Measurements from ENCODE around the gene EFL1. TPM values are rescaled to one million over a fixed set of nuclear protein-coding genes. Genes with fewer than 3 reads are reported as not detected.

EFL1 gene
- total and polyA plus RNA-seq, 10 of the 15 experiments (the other 5 are each of a cell fraction or from before 2014, with no cell fraction given) = 6.2 to 42.3 (median 24.7) TPM

GRCh38 chr15:82114660-82115059 is 147.9 kb downstream of the EFL1 start:
- no peak for FAIRE-seq
- Histone ChIP-seq H4K20me1 (ENCODE audit: control insufficient read depth, insufficient read depth) (no peaks in the 10 kb centered on the region), H3K27ac (ENCODE audit: control insufficient read depth, insufficient read depth) (no peak overlapping the region), H3K27me3 (replicated peaks in 1 of 2; ENCODE audit: control insufficient read depth in 2 of 2, insufficient read depth in 2 of 2, low read length in 1 of 2) (no peaks in the 10 kb centered on the region; a peak in 1 of 4 replicates), H3K79me2 (ENCODE audit: control insufficient read depth, insufficient read depth, low read length) (no peaks in the 10 kb centered on the region), H3K9ac (ENCODE audit: control insufficient read depth, insufficient read depth, low read length) (no peak overlapping the region), H2AFZ (ENCODE audit: control insufficient read depth, low read depth, low read length) (no peak overlapping the region), H3K4me3 (no peak overlapping the region), H3K4me2 (ENCODE audit: control insufficient read depth, insufficient read depth) (no peak overlapping the region), H3K36me3 (ENCODE audit: control insufficient read depth in 2 of 2, insufficient read depth in 2 of 2, low read length in 1 of 2) (no peaks in the 10 kb centered on the region), H3K4me1 (ENCODE audit: control insufficient read depth, insufficient read depth, low read length) (no peaks in the 10 kb centered on the region), H3K9me3 (replicated peaks; ENCODE audit: control insufficient read depth, insufficient read depth, low read length) (no peaks in the 10 kb centered on the region)
- RAD21 ChIA-PET (ENCODE audit: unreplicated experiment) = no interaction called here
- no peak for ATAC-seq
- POLR2A ChIA-PET = no interaction called here
- in situ Hi-C loops (cut with MboI) = no loop called here
- TF ChIP-seq, protein P1, sequence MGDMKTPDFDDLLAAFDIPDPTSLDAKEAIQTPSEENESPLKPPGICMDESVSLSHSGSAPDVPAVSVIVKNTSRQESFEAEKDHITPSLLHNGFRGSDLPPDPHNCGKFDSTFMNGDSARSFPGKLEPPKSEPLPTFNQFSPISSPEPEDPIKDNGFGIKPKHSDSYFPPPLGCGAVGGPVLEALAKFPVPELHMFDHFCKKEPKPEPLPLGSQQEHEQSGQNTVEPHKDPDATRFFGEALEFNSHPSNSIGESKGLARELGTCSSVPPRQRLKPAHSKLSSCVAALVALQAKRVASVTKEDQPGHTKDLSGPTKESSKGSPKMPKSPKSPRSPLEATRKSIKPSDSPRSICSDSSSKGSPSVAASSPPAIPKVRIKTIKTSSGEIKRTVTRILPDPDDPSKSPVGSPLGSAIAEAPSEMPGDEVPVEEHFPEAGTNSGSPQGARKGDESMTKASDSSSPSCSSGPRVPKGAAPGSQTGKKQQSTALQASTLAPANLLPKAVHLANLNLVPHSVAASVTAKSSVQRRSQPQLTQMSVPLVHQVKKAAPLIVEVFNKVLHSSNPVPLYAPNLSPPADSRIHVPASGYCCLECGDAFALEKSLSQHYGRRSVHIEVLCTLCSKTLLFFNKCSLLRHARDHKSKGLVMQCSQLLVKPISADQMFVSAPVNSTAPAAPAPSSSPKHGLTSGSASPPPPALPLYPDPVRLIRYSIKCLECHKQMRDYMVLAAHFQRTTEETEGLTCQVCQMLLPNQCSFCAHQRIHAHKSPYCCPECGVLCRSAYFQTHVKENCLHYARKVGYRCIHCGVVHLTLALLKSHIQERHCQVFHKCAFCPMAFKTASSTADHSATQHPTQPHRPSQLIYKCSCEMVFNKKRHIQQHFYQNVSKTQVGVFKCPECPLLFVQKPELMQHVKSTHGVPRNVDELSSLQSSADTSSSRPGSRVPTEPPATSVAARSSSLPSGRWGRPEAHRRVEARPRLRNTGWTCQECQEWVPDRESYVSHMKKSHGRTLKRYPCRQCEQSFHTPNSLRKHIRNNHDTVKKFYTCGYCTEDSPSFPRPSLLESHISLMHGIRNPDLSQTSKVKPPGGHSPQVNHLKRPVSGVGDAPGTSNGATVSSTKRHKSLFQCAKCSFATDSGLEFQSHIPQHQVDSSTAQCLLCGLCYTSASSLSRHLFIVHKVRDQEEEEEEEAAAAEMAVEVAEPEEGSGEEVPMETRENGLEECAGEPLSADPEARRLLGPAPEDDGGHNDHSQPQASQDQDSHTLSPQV (IDR thresholded peaks at IDR 0.05) = no peak
- TF ChIP-seq USF1 (IDR thresholded peaks at IDR 0.05; ENCODE audit: borderline replicate concordance, extremely low read length, insufficient read depth, low read depth, low read length) (no peak), ZNF274 (IDR thresholded peaks at IDR 0.05; ENCODE audit: insufficient read depth, insufficient read length) (no peak), MEF2A (IDR thresholded peaks at IDR 0.05; ENCODE audit: insufficient read depth, low read depth, low read length) (no peak), POU2F2 (IDR thresholded peaks at IDR 0.05; ENCODE audit: borderline replicate concordance, low read depth, low read length) (no peak), SMAD1 (IDR thresholded peaks at IDR 0.05; ENCODE audit: low read depth, partially characterized antibody) (no peak), FOXK2 (IDR thresholded peaks at IDR 0.05) (no peak), MXI1 (IDR thresholded peaks at IDR 0.05; ENCODE audit: low read depth, low read length) (no peak), ELK1 (IDR thresholded peaks at IDR 0.05; ENCODE audit: low read depth, low read length) (no peak), CHD2 (IDR thresholded peaks at IDR 0.05; ENCODE audit: borderline replicate concordance, low read depth, low read length) (no peak), MEF2B (IDR thresholded peaks at IDR 0.05; ENCODE audit: partially characterized antibody, poor library complexity, severe bottlenecking) (no peak), PAX8 (IDR thresholded peaks at IDR 0.05) (no peak), WRNIP1 (IDR thresholded peaks at IDR 0.05; ENCODE audit: borderline replicate concordance, low read depth, low read length) (no peak)
- TF ChIP-seq, protein P2, sequence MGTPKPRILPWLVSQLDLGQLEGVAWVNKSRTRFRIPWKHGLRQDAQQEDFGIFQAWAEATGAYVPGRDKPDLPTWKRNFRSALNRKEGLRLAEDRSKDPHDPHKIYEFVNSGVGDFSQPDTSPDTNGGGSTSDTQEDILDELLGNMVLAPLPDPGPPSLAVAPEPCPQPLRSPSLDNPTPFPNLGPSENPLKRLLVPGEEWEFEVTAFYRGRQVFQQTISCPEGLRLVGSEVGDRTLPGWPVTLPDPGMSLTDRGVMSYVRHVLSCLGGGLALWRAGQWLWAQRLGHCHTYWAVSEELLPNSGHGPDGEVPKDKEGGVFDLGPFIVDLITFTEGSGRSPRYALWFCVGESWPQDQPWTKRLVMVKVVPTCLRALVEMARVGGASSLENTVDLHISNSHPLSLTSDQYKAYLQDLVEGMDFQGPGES (IDR thresholded peaks at IDR 0.05) = no peak
- TF ChIP-seq, protein P3, sequence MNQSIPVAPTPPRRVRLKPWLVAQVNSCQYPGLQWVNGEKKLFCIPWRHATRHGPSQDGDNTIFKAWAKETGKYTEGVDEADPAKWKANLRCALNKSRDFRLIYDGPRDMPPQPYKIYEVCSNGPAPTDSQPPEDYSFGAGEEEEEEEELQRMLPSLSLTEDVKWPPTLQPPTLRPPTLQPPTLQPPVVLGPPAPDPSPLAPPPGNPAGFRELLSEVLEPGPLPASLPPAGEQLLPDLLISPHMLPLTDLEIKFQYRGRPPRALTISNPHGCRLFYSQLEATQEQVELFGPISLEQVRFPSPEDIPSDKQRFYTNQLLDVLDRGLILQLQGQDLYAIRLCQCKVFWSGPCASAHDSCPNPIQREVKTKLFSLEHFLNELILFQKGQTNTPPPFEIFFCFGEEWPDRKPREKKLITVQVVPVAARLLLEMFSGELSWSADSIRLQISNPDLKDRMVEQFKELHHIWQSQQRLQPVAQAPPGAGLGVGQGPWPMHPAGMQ (IDR thresholded peaks at IDR 0.05; ENCODE audit: borderline replicate concordance) = no peak
- CTCF ChIA-PET = no interaction called here
- 50% methylated on average over 5 of the region's 5 CpGs for WGBS (ENCODE audit: insufficient coverage, insufficient replicate concordance, low lambda C conversion rate, missing lambda C conversion rate)
- BruUV-seq (replicated peaks) = no TSS peak
- no peak for DNase-seq (ENCODE audit: low read depth, low spot score)
- intact Hi-C loops (cut with micrococcal nuclease; ENCODE audit: unreplicated experiment) = no loop called here
- SMC1A ChIA-PET (ENCODE audit: uncharacterized antibody, unreplicated experiment) = no interaction called here

Data from GM12878 (cell line).